Measurements from ENCODE around the gene MRPS35. TPM values are rescaled to one million over a fixed set of nuclear protein-coding genes. Genes with fewer than 3 reads are reported as not detected.

MRPS35 gene
- total and polyA plus RNA-seq, 10 donors = 20.5 to 40.8 (median 28.5) TPM

- no peaks in the 10 kb centered on the region for H3K27me3 ChIP-seq (replicated peaks in 1 of 7)
- no peak for DNase-seq
- WGBS, 5 donors = 69 to 86% (median 78%) methylated on average over 3 of the region's 3 CpGs
- no peak for TF ChIP-seq CTCF (IDR thresholded peaks at IDR 0.05 in 8 of 11, conservative IDR thresholded peaks at IDR 0.05 in 3 of 11)
- TF ChIP-seq POLR2A (IDR thresholded peaks at IDR 0.05) = no peak
- no peak for TF ChIP-seq POLR2AphosphoS5 (IDR thresholded peaks at IDR 0.05)
- intact Hi-C loops (cut with DNase I; ENCODE audit: low total_unique reads) = no loop called here
- H3K36me3 ChIP-seq = peaks cover 4 to 44% (median 32%) of the 10 kb centered on the region in 6 donors
- no peak overlapping the region for H3K4me3 ChIP-seq
- no peaks in the 10 kb centered on the region for H3K4me1 ChIP-seq
- no peaks in the 10 kb centered on the region for H3K9me3 ChIP-seq
- H3K27ac ChIP-seq = no peak overlapping the region
Measured at GRCh38 chr12:27800819-27801218, 90.2 kb downstream of the MRPS35 start.

GRCh38 chr12:27801630-27802029 lies 91.0 kb downstream of the MRPS35 start:
- intact Hi-C loops (cut with DNase I; ENCODE audit: low total_unique reads) = no loop called here
- no peaks in the 10 kb centered on the region for H3K4me1 ChIP-seq
- no peaks in the 10 kb centered on the region for H3K9me3 ChIP-seq
- no peak for DNase-seq
- no peaks in the 10 kb centered on the region for H3K27me3 ChIP-seq (replicated peaks in 1 of 7)
- no peak overlapping the region for H3K27ac ChIP-seq
- TF ChIP-seq POLR2A (IDR thresholded peaks at IDR 0.05) (no peak), CTCF (IDR thresholded peaks at IDR 0.05 in 8 of 11, conservative IDR thresholded peaks at IDR 0.05 in 3 of 11) (no peak), POLR2AphosphoS5 (IDR thresholded peaks at IDR 0.05) (no peak)
- H3K36me3 ChIP-seq = peaks cover 4 to 36% (median 24%) of the 10 kb centered on the region in 6 donors
- WGBS, 5 donors = 87 to 94% (median 89%) methylated on average over 5 of the region's 5 CpGs
- no peak overlapping the region for H3K4me3 ChIP-seq

- Histone ChIP-seq H3K9me3 (no peaks in the 10 kb centered on the region), H3K4me3 (no peak overlapping the region), H3K36me3 (peaks cover 4 to 27% (median 16%) of the 10 kb centered on the region in 6 donors), H3K27ac (no peak overlapping the region), H3K27me3 (replicated peaks in 1 of 7) (no peaks in the 10 kb centered on the region), H3K4me1 (no peaks in the 10 kb centered on the region)
- 50 to 64% (median 53%) methylated on average over 4 of the region's 4 CpGs for WGBS, 5 donors
- no peak for DNase-seq
- no peak for TF ChIP-seq CTCF (IDR thresholded peaks at IDR 0.05 in 8 of 11, conservative IDR thresholded peaks at IDR 0.05 in 3 of 11)
- TF ChIP-seq POLR2AphosphoS5 (IDR thresholded peaks at IDR 0.05) = no peak
- TF ChIP-seq POLR2A (IDR thresholded peaks at IDR 0.05) = no peak
- intact Hi-C loops (cut with DNase I; ENCODE audit: low total_unique reads) = no loop called here
Measured at GRCh38 chr12:27802511-27802910, 91.9 kb downstream of the MRPS35 start.

GRCh38 chr12:27802936-27803335 lies 92.3 kb downstream of the MRPS35 start:
- Histone ChIP-seq H3K27ac (no peak overlapping the region), H3K9me3 (no peaks in the 10 kb centered on the region), H3K36me3 (peaks cover 1 to 23% (median 12%) of the 10 kb centered on the region in 6 donors), H3K4me3 (no peak overlapping the region), H3K4me1 (no peaks in the 10 kb centered on the region), H3K27me3 (replicated peaks in 1 of 7) (no peaks in the 10 kb centered on the region)
- intact Hi-C loops (cut with DNase I; ENCODE audit: low total_unique reads) = no loop called here
- no peak for DNase-seq
- 79 to 94% (median 89%) methylated on average over 2 of the region's 2 CpGs for WGBS, 5 donors
- no peak for TF ChIP-seq POLR2A (IDR thresholded peaks at IDR 0.05)
- TF ChIP-seq POLR2AphosphoS5 (IDR thresholded peaks at IDR 0.05) = no peak
- TF ChIP-seq CTCF (IDR thresholded peaks at IDR 0.05 in 8 of 11, conservative IDR thresholded peaks at IDR 0.05 in 3 of 11) = no peak
